ENCODE measurements around the gene MCC.

The MCC gene

GRCh38 chr5:113172231-113172826, 315.9 kb downstream of the MCC start:
- no peak for DNase-seq (ENCODE audit: low read depth)

- DNase-seq (ENCODE audit: low read depth): no peak
These were observed 316.7 kb downstream of the MCC start for GRCh38 chr5:113171520-113171919.

- DNase-seq (ENCODE audit: low read depth): no peak
These were observed 317.5 kb downstream of the MCC start for GRCh38 chr5:113170707-113171106.

- no peak for DNase-seq (ENCODE audit: low read depth)
These were observed 318.5 kb downstream of the MCC start for GRCh38 chr5:113169720-113170119.

- no peak for DNase-seq (ENCODE audit: low read depth)
These were observed 320.3 kb downstream of the MCC start for GRCh38 chr5:113167985-113168384.

GRCh38 chr5:113166852-113167366, 321.3 kb downstream of the MCC start:
- DNase-seq (ENCODE audit: low read depth): no peak

GRCh38 chr5:113166261-113166660, 322.0 kb downstream of the MCC start:
- DNase-seq (ENCODE audit: low read depth): no peak

- no peak for DNase-seq (ENCODE audit: low read depth)
These were observed 324.2 kb downstream of the MCC start for GRCh38 chr5:113164021-113164420.

- no peak for DNase-seq (ENCODE audit: low read depth)
These were observed 324.9 kb downstream of the MCC start for GRCh38 chr5:113163328-113163727.

GRCh38 chr5:113162770-113163169, 325.5 kb downstream of the MCC start:
- DNase-seq (ENCODE audit: low read depth): no peak

- DNase-seq (ENCODE audit: low read depth): no peak
These were observed 326.0 kb downstream of the MCC start for GRCh38 chr5:113162208-113162607.

GRCh38 chr5:113161806-113162205, 326.4 kb downstream of the MCC start:
- no peak for DNase-seq (ENCODE audit: low read depth)

GRCh38 chr5:113157886-113158285, 330.4 kb downstream of the MCC start:
- DNase-seq (ENCODE audit: low read depth): no peak

- DNase-seq (ENCODE audit: low read depth): no peak
These were observed 331.9 kb downstream of the MCC start for GRCh38 chr5:113156271-113156877.

- no peak for DNase-seq (ENCODE audit: low read depth)
These were observed 334.6 kb downstream of the MCC start for GRCh38 chr5:113153512-113154097.

GRCh38 chr5:113152380-113152740, 335.9 kb downstream of the MCC start:
- no peak for DNase-seq (ENCODE audit: low read depth)

GRCh38 chr5:113151641-113152379, 336.4 kb downstream of the MCC start:
- DNase-seq (ENCODE audit: low read depth): no peak

GRCh38 chr5:113150821-113151220, 337.4 kb downstream of the MCC start:
- no peak for DNase-seq (ENCODE audit: low read depth)

GRCh38 chr5:113150221-113150620, 338.0 kb downstream of the MCC start:
- no peak for DNase-seq (ENCODE audit: low read depth)

- DNase-seq (ENCODE audit: low read depth): no peak
These were observed 340.7 kb downstream of the MCC start for GRCh38 chr5:113147537-113147936.

GRCh38 chr5:113147101-113147508, 341.1 kb downstream of the MCC start:
- no peak for DNase-seq (ENCODE audit: low read depth)

- no peak for DNase-seq (ENCODE audit: low read depth)
These were observed 342.4 kb downstream of the MCC start for GRCh38 chr5:113145757-113146387.
